Activated CD4-positive, alpha-beta T cell treated with anti-CD3 and anti-CD28 coated beads for 4 hours (primary cell): ENCODE results near the gene ASB18.

Experiments
- DNase-seq, 2 donors: peaks; one replicate each; pipeline ENCODE4 v3.0.0-alpha.2; 2020

ASB18 gene

GRCh38 chr2:236239276-236240065 lies 24.7 kb downstream of the ASB18 start:
- no peak for DNase-seq

GRCh38 chr2:236238751-236239150 lies 25.5 kb downstream of the ASB18 start:
- DNase-seq, result no peak

GRCh38 chr2:236237468-236238190 lies 26.6 kb downstream of the ASB18 start:
- no peak for DNase-seq

- DNase-seq, result no peak
Observed at GRCh38 chr2:236236559-236237452, 27.4 kb downstream of the ASB18 start.

- DNase-seq, result no peak
Observed at GRCh38 chr2:236229186-236229585, 35.0 kb downstream of the ASB18 start.

- no peak for DNase-seq
Observed at GRCh38 chr2:236223675-236224074, 40.5 kb downstream of the ASB18 start.

- no peak for DNase-seq
Observed at GRCh38 chr2:236221798-236222197, 42.4 kb downstream of the ASB18 start.

- no peak for DNase-seq
Observed at GRCh38 chr2:236219411-236219810, 44.8 kb downstream of the ASB18 start.

GRCh38 chr2:236217926-236218325 lies 46.3 kb downstream of the ASB18 start:
- DNase-seq, result no peak

- DNase-seq, result no peak
Observed at GRCh38 chr2:236216711-236217110, 47.5 kb downstream of the ASB18 start.

- no peak for DNase-seq
Observed at GRCh38 chr2:236215761-236216333, 48.4 kb downstream of the ASB18 start.

- DNase-seq, result no peak
Observed at GRCh38 chr2:236215196-236215595, 49.0 kb downstream of the ASB18 start.

- DNase-seq, result no peak
Observed at GRCh38 chr2:236214376-236214995, 49.7 kb downstream of the ASB18 start.

GRCh38 chr2:236211296-236211695 lies 52.9 kb downstream of the ASB18 start:
- no peak for DNase-seq

GRCh38 chr2:236210536-236210935 lies 53.7 kb downstream of the ASB18 start:
- no peak for DNase-seq

- no peak for DNase-seq
Observed at GRCh38 chr2:236209996-236210395, 54.2 kb downstream of the ASB18 start.

GRCh38 chr2:236209535-236209934 lies 54.7 kb downstream of the ASB18 start:
- DNase-seq, result no peak

- DNase-seq, result no peak
Observed at GRCh38 chr2:236208019-236208926, 55.9 kb downstream of the ASB18 start.

GRCh38 chr2:236207472-236207871 lies 56.7 kb downstream of the ASB18 start:
- DNase-seq, result no peak

GRCh38 chr2:236205867-236206645 lies 58.1 kb downstream of the ASB18 start:
- no peak for DNase-seq

- DNase-seq, result no peak
Observed at GRCh38 chr2:236204953-236205352, 59.3 kb downstream of the ASB18 start.
